SK-N-MC (cell line): Measurements from ENCODE around the gene ZNF207.

Source experiments
- EZH2 ChIP-seq: fragments of 200-600 bp; sonication (generic); IDR thresholded peaks from one replicate; pipeline ENCODE4 v1.6.1; 2017; ENCODE audit warnings: antibody characterized with exemption
- FOXP2 ChIP-seq: optimal IDR thresholded peaks from 2 replicates; pipeline ENCODE3; 2011; ENCODE audit warnings: mild to moderate bottlenecking, moderate library complexity; ENCODE audit not compliant: insufficient read depth; ENCODE audit errors: extremely low read length, control extremely low read depth
- POLR2AphosphoS5 ChIP-seq: IDR thresholded peaks from 2 replicates; pipeline ENCODE4 v1.6.1; 2012; ENCODE audit warnings: mild to moderate bottlenecking, low read depth, low read length, borderline replicate concordance

GRCh38 chr17:32349854-32350665 lies at the start of gene ZNF207:
- TF ChIP-seq POLR2AphosphoS5 (peak; percentile 98), FOXP2 (no peak), EZH2 (no peak)
